Measurements from ENCODE around the gene RNF207. TPM values are rescaled to one million over a fixed set of nuclear protein-coding genes. Genes with fewer than 3 reads are reported as not detected.

Gene RNF207
- total RNA-seq, 1 donor from 2014 or later: 53.5 TPM

DNA sequence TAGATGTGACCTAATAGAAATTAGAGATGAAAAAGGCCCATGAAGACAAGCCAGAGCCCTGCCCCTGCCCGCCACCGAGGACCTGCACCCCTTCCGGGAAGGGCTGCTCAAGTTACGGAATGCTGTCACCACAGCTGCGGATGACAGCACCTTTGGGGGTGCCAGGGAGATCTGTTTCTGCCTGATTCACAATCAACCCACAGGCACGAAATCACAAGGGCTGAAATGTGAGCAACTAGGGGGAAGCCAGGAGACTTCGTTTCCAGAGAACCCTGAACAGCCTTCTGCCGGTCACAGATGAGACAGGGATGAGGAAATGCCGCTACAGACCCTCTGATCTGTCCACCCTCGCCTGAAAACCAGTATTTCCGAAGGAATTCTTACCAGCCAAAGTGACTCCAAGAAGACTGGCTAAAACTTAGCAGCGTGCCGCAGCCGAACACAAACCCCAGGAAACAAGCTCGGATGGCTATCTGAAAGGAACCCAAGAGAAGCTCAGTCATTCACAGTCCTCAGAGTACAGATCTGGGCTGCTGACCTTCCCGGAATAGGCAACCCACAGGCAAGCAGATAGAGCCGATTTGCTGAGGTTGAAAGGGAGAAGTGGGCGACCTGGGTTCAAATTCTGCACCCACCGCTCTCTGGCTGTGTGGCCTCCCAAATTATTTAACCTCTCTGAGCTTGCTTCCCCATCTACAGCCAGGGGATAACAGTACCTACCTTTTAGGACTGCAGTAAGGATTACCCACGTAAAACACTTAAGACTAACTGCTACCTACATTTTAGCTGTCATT lies 28.8 kb downstream of the RNF207 start:
- peak; percentile 13 for DNase-seq (ENCODE audit: low read depth)

DNA sequence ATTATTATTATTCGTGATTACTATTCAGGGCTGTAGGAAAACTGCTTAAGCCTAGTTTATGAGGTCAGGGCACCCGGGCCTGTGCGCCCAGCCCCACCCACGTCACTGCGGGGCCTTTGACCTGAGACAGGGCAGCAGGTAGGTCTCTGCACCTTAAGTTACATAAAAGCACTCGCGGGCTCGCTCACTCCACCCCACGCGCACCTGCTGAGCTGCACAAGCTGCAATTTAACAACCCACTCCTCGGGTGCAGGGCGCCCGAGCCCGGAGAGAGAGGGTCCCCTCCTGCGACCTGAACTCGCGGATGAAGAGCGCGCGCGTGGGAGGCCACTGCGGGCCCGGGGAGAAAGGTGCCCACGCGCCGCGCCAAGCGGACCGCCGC lies 29.4 kb downstream of the RNF207 start:
- no peak for DNase-seq (ENCODE audit: low read depth)

DNA sequence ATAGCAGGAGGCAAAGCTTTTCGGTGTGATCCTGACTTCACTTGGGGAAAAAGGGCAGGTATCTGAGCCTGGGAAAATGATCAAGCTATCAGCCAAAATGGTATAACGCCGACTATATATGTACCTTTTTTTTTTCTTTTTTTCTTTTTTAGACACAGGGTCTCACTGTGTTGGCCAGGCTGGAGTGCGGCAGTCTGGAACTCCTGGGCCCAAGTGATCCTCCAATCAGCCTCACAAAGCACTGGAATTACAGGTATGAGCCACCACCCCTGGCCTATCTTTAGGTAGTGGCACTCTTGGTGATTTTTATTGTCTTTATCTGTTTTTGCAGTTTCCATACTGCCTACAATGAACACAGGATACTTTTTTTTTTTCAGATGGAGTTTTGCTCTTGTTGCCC lies 31.2 kb downstream of the RNF207 start:
- no peak for DNase-seq (ENCODE audit: low read depth)

DNA sequence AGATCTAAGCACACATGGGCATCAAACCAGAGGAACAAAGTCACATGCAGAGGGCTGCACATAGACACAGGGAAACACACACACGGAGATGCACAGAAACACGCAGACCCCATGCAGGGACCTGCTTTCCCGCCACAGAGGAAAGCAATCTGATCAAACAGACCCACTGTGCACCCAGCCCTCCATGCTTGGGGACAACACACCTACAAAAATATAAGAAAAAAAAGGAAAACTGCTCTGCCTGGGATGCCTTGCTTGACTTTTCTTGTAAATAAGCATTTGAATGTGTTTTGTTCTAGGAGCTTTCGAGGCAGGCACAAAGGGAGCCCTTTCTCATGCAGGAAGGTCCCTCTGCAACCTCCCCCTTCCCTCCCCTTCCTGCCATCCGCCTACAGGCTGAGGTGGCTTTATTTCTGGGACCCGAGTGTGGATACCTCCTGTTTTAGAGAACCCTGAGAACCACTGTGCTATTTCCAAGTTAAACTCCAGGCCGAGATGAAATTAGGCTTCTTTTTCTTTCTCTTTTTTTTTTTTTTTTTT lies 33.4 kb downstream of the RNF207 start:
- DNase-seq (ENCODE audit: low read depth): no peak

DNA sequence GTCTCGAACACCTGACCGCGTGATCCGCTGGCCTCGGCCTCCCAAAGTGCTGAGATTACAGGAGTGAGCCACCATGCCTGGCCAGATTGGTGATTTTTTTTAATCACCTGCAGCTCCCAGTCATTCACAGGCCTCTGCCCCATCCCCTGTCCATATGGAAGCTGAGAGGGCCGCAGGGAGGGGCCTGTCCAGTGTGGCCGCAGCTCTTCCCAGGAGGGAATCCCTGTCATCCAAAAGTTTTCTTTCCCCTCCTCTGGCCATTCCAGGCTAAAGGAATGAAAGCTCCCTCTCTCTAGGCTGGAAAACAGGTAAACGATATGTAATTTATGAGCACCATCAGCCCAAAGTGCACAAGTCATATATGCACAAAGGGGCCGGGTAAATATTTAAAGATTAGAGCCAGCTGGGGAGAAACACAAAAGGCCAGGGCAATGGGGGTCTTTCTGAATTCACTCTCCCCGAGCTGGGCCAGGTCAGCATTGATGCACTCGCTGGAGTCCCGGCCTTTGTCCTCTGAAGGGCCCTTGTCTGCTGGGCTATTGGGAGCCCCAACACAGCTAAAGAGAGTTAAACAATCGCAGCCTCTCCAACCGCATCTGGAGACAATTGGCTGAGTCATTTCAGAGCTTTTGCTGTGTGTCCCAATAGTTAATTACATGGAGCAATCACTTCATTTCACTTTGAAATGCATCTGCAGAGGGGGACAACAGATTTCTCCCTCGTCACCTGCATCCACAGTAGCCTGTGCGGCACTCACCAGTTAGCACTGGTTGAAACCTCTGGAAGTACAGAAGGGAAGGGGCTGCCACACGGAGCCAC lies 34.2 kb downstream of the RNF207 start:
- peak; percentile 38 for DNase-seq (ENCODE audit: low read depth)

DNA sequence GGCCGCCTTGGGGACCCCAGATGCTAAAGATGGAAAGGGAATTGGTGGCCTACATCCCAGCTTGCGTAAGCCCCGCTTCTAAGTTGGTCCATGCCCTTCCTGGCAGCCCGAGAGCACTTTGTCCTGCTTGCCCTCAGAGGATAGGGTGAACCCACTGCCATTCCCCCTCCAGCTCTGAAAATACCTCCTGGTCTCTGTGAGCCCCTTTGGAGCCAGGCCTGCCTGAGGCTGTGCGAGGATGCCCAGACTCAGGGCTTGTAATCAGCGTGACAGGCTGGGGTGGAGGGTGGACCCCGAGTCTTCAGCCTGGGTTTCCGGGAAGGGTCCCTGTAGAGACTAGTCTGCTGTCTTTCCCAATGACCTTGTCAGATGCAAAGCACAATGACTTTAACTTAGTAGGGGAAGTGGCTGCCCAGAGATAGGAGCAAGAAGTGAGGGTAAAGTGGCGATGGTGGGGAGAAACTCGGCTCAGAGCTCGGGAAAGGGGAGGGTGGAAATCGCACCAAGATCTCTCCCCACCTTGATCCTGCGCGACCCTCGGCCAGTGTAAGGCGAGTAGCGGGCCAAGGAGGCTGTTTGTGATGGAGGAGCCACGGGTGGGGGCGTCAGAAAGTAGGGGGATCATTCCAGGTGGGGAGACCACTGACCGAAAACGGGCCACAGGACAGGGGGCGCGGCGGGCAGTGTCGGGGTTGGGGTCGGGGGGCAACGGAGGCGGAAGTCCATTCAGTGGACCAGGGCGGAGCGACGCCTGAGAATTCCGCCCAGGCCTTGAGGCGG lies 35.4 kb downstream of the RNF207 start:
- DNase-seq (ENCODE audit: low read depth): no peak

DNA sequence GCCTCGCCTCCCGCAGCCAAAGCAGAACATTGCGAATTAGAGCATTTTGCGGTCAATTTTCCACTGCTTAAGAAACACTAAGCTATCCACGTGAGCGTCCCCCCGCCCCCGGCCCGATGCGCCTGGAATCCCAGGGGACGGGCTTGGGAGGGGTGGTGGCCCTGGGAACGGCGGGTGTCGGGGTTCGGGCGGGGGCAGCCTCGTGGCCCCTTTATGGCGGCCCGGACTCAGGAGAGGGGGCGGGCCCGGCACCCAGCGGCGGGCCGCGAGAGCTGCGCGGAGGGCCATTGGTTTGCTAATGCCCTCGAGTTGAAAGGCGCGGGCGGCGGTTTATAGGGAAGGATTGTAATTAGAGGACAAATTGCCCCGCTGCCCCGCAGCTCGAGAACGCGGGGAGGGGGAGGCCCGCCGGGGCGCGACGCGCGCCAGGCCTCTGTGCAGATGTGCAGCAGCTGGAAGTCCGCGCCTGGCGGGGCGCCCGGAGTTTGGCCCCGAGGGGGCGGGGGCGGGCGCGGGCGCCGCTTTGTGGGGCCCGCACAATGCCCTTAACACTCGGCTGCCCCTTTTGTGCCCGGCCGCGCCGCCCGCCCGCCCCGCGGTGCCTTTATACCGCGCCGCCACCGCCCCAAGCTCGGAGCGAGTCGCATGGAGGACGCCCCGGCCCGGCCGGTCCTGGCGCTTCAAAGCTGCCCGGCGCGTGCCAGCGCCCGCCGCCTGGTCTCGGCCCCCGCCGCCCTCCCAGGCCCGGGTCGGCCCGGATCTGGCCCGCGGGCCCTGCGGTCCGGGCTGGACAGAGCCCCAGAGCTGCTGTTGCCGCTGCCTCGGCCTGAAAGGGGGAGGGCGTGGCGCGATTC lies 36.2 kb downstream of the RNF207 start:
- no peak for DNase-seq (ENCODE audit: low read depth)

DNA sequence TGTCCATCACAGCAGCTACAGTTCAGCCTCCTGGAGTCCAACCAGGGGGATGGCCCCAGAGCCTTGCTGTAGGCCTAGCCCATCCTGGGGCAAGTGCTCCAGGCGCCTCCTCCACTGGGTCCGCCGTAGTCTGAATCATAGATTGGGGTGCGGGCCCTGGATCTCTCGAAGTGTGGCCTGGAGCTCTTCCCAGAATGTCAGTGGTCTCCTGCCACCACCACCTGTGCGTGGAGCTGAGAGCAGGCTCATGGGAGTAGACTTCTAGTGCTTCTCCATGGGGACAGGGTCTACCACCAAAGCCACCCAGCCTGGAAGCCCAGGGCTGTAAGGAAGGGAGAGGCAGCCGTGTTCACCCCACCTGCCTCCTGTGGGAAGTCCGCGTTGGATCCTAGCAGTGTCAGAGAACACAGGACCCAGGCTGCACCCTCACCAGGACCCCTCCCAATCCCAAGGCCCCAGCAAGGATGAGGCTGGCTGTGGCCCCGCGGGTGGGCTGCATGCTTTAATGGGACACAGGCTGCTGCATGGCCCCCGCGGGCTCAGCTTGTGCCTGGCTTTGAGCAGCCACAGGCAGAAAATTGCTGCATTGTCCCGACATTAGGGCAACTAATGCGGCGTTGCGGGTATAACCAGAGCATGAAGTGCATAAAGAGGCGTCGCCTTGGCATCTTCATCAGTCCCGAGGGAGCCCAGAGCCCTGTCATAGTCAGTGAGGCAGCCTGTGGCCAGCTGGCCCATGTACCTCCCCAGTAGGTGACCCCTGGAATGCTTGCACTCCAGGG lies 37.3 kb downstream of the RNF207 start:
- no peak for DNase-seq (ENCODE audit: low read depth)

DNA sequence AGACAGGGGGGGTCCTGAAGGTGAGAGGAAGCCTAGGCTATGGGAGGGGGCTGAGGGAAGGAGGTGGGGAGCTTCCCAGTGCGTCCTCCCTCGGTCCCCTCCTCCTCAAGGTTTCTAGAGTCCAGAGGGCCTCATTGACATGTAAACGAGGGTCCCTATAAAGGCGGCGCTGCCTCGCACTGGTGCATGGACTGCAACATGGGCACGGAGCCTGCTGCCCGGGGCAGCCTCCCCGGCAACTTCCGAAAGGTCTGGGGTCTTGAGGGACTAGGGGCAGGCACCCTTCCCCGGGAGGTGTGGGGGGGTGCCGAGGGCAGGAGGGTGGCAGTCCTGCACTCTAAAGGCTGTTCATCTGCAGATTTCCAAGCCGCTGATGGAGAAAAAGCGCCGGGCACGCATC lies 38.1 kb downstream of the RNF207 start, which contains the start of gene HES3:
Gene HES3 (plus strand): TSS at position 187 of the 400 bp plus-strand sequence. CDS start 187 bp downstream, at position 374.
- no peak for DNase-seq (ENCODE audit: low read depth)

DNA sequence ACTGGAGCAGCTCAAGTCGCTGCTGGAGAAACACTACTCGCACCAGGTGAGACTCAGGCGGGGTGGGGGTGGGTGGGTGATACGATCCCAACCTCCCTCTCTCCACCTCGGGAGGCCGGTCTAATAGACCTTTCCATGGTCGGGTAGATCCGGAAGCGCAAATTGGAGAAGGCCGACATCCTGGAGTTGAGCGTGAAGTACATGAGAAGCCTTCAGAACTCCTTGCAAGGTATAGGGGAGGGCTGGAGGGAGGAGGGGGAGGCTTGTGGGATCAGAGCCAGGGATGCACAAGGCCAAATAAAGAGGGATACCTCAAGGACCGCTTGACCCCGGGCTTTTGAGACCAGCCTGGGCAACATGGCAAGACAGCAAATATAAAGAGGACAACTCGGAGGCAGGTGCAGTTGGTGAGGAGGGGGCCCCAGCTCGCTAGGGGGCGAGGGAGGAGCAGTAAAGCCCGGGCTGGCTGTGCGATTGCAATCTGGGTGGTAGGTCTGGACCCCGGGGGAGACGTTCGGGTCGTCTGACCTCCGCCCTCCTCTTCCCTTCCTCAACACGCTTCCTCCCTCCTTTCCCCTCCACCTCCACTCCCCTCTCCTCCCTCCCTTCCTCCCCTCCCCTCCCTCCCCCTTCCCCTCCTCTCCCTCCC lies 38.6 kb downstream of the RNF207 start:
- no peak for DNase-seq (ENCODE audit: low read depth)

DNA sequence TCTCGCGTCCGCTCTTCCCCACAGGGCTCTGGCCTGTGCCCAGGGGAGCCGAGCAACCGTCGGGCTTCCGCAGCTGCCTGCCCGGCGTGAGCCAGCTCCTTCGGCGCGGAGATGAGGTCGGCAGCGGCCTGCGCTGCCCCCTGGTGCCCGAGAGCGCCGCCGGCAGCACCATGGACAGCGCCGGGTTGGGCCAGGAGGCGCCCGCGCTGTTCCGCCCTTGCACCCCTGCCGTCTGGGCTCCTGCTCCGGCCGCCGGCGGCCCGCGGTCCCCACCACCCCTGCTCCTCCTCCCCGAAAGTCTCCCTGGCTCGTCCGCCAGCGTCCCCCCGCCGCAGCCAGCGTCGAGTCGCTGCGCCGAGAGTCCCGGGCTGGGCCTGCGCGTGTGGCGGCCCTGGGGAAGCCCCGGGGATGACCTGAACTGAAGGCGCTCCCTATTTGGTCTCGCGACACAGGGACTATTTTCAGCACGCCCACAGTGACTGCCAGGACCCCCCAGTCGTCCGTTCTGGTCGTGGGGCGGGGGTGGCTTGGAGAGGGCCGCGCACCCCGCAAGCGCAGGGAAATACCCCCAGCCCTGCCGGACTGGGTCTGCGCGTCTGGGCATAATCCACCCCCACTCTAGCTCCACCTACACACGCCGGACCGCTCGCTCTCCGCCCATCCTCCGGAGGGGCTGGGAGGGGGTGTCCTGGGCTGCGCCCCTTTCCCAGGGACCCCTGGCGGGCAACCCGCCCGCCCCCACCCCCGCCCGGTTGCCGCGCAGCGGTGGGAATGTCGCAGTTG lies 39.4 kb downstream of the RNF207 start:
- DNase-seq (ENCODE audit: low read depth): peak; percentile 25

DNA sequence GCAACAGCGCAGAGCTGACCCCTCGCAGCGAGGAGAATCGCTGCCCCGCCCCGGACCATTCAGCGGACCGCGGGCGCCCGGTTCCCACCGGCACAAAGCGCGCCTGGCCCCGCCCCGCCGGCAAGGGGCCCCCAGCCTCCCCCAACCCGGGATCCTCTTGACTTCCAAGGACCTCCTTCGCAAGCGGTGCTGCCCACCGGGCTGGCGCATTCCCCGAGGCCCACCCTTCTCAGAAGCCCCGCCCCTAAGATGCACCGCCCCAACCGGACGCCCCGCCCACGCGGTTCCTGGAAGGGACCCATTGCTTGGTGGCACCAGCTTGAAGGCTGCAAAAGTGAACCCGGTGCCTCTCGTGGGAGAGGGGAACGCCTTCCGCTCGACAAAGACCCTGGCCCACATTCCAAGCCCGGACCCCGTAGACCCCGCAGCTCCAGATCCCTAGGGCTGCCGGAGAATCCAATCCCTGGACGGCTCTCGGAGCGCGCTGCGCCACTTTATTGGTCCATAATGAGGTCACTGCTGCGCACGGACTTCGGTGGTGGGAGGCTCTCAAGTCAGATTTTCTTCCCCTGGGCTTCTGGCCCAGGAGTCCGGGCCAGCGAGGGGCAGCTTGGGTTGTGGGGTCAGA lies 40.1 kb downstream of the RNF207 start:
- no peak for DNase-seq (ENCODE audit: low read depth)

DNA sequence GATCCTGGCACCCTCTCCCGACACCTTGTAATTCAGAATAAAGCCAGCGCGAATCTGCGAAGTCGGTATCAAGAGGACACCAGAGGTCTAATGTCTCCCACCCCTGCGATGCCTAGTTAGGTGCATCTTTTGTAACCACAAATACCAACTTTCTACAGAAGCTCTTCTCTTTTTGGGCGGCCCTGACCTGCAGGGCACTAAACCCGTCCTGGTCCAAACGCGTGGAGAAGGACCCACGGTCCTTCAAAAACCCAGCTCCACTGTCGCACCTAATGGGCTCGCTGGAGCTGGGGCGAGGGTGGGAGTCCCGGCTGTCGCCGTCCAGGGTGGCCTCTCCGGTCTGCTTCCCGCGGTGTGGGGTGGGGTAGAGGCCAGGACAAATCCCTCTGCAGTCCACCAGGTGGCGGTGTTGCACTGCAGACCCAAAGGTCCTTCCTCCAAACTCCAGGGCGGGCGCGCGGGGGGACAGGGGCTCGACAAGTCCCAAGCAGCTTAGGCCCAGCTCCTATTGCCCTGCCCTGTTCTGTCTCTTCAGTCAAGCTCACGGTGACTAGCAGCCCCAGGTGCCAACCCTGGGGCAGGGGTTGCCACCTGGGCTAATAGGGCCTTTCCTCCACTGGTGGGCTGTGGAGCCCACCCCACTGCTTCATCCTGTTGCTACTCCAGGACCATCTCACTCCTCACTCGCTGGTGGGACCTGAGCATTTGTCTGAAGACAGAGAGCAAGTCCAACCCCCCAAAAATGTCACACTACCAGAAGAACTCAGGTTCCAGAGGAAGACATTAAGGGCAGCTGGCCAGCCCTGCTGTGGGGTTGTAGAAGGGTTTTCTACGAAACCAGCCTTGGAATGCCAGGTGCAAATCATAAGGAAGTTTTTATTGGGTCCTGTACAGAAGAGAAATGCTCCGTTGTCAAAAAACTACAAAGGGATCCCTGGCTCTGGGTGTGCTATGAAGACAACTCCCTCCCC lies 40.9 kb downstream of the RNF207 start:
- DNase-seq (ENCODE audit: low read depth): peak; percentile 43

DNA sequence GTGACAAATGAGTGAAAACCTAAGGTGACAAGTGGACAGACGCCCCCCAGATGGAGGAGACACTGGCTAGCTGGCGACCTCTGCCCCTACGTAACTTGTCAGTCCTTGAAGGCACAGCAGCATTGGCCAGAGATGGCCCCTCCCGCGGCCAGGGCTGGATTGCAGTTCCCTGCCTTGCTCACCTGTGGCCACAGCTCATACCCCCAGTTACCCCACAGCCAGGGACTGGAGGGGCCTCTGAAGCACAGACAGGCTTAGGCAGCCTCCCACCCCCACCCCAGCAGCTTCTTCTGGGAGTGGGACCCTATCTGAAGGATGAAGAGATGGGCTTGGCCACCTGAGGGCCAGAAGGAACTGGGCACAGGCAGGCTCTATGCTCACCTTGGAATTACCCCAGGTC lies 41.7 kb downstream of the RNF207 start:
- no peak for DNase-seq (ENCODE audit: low read depth)

DNA sequence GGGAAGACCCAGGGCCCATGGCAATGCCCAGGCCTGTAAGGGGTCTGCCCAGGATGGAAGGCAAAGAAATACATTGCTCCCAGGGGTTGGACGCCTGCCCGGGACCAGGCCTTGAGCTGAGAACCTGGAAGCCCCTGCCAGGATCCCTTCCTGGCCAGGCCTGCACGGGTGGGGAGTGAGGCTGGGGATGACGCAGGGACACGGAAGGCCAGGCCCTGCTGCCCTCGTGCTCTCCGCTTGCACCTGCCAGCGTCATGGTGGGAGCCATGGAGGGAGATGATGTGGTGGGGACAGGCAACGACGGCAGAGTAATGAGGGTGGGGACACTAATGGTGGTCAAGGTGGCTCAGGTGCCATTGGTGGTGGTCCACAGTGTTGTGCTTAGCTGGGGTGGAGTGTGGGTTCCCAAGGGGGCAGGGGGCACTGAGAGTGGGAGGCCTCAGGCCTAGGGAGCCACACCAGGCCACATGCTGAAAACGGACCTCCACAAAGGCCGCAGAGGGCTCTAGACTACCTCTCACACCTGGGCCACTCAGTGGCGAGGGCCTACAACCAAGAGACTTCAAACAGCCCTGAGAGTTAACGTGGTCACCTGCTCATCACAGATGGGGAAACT lies 42.4 kb downstream of the RNF207 start:
- DNase-seq (ENCODE audit: low read depth): no peak

DNA sequence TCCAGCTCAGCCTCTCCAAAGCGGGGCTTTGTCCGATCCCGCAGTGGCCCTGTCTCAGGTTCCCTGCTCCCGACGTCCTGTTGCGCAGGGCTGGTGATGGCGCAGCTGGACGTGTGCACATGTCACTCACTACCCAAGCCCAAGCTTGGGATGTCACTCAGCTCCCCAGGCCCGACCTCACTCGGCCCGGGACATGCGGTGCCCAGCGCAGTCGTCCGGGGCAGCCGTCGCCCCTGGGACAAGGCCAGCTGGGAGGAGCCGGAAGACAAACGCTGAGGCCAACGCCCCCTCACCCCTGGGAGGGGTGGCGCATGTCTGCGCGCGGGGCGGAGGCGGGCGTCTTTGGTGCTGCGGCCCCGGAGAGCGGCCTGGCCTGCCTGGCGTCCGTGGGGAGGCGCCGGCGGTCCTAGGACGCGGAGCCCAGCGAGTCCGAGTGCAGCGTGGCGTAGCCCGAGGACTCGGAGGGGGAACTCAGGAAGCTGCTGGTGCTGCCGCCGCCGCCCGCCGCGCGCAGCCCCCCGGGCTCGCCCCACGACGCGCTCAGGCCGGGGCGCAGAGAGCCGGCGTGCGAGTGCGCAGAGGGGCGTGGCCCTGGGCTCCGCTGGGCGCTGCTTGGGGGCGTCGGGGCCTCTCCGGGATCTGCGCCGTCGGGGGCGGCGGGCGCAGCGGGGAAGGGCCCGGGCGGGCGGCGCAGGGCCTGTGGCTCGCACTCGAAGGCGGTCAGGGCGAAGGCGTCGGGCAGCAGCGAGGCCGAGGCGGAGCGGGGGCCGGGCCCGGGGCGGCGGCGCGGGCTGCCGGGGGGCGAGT lies 43.2 kb downstream of the RNF207 start:
- no peak for DNase-seq (ENCODE audit: low read depth)

Data from renal cortical epithelial cell (primary cell).